ENCODE results near the gene KRCC1.
"Not testable (repeated sequence)": the region's sequence is repeated elsewhere in the genome, so short reads cannot be mapped to it uniquely, and the experiment has no call there.

Gene KRCC1

GRCh38 chr2:88074854-88075292 is 19.3 kb upstream of the KRCC1 start:
- no peak for DNase-seq

- no peak for DNase-seq
These were observed 18.6 kb upstream of the KRCC1 start for GRCh38 chr2:88074150-88074549.

- no peak for DNase-seq
These were observed 15.8 kb upstream of the KRCC1 start for GRCh38 chr2:88071365-88071764.

GRCh38 chr2:88070055-88070454 is 14.5 kb upstream of the KRCC1 start:
- no peak for DNase-seq

GRCh38 chr2:88069117-88069516 is 13.5 kb upstream of the KRCC1 start:
- no peak for DNase-seq

- no peak for DNase-seq
These were observed 12.5 kb upstream of the KRCC1 start for GRCh38 chr2:88068044-88068443.

GRCh38 chr2:88067598-88067997 is 12.0 kb upstream of the KRCC1 start, which contains the start of gene SMYD1:
Gene SMYD1, plus strand, starts transcription at chr2:88067825. Its CDS starts 40 bp downstream, at chr2:88067865.
- no peak for DNase-seq

- DNase-seq: no peak
These were observed 11.6 kb upstream of the KRCC1 start for GRCh38 chr2:88067189-88067588.

- no peak for DNase-seq
These were observed 11.0 kb upstream of the KRCC1 start for GRCh38 chr2:88066543-88066942.

GRCh38 chr2:88061295-88061694 is 5.7 kb upstream of the KRCC1 start:
- no peak for DNase-seq

GRCh38 chr2:88060907-88061275 is 5.3 kb upstream of the KRCC1 start:
- DNase-seq: no peak

GRCh38 chr2:88059979-88060906 is 4.7 kb upstream of the KRCC1 start:
- DNase-seq: peak; percentile 20

- DNase-seq: no peak
These were observed 2.6 kb upstream of the KRCC1 start for GRCh38 chr2:88058191-88058590.

GRCh38 chr2:88057437-88057844 is 1.9 kb upstream of the KRCC1 start:
- no peak for DNase-seq

- no peak for DNase-seq
These were observed 707 bp downstream of the KRCC1 start for GRCh38 chr2:88054782-88055370.

GRCh38 chr2:88053934-88054781 is 1.4 kb downstream of the KRCC1 start:
- DNase-seq: no peak

- no peak for DNase-seq
These were observed 2.3 kb downstream of the KRCC1 start for GRCh38 chr2:88053296-88053695.

GRCh38 chr2:88051792-88052191 is 3.8 kb downstream of the KRCC1 start:
- DNase-seq: no peak

- no peak for DNase-seq
These were observed 6.0 kb downstream of the KRCC1 start for GRCh38 chr2:88049622-88050021.

- DNase-seq: no peak
These were observed 7.0 kb downstream of the KRCC1 start for GRCh38 chr2:88048541-88048940.

GRCh38 chr2:88045561-88045960 is 10.0 kb downstream of the KRCC1 start:
- not testable (repeated sequence) for DNase-seq

- DNase-seq: no peak
These were observed 13.1 kb downstream of the KRCC1 start for GRCh38 chr2:88042476-88042875.

Measured in DMS153 (cell line).